IPS-20b (cell line): ENCODE data around the gene ST6GALNAC6.
"Not testable (repeated sequence)": the region's sequence is repeated elsewhere in the genome, so short reads cannot be mapped to it uniquely, and the experiment has no call there.

ENCODE experiments used
- H3K27ac ChIP-seq: one replicate; pipeline ENCODE4 v1.5.1; 2013; ENCODE audit warnings: low read length
- H3K27me3 ChIP-seq: 2 replicates; pipeline ENCODE4 v1.6.1; 2013; ENCODE audit warnings: mild to moderate bottlenecking, low read length, inconsistent platforms; ENCODE audit not compliant: insufficient read depth
- H3K36me3 ChIP-seq: 2 replicates; pipeline ENCODE4 v1.6.1; 2013; ENCODE audit warnings: low read depth, mild to moderate bottlenecking, inconsistent platforms, low read length, moderate library complexity; ENCODE audit not compliant: insufficient read depth
- H3K4me1 ChIP-seq: 2 replicates; pipeline ENCODE4 v1.6.1; 2013; ENCODE audit warnings: mild to moderate bottlenecking, control low read depth, inconsistent platforms, low read length, moderate library complexity; ENCODE audit not compliant: insufficient read depth
- H3K4me3 ChIP-seq: 2 replicates; pipeline ENCODE4 v1.5.1; 2013; ENCODE audit warnings: mild to moderate bottlenecking, low read length, inconsistent platforms
- H3K9ac ChIP-seq: 2 replicates; pipeline ENCODE4 v1.6.1; 2013; ENCODE audit warnings: low read depth, mild to moderate bottlenecking, inconsistent platforms, low read length, moderate library complexity
- H3K9me3 ChIP-seq: 2 replicates; pipeline ENCODE4 v1.6.1; 2013; ENCODE audit warnings: mild to moderate bottlenecking, low read depth, low read length, inconsistent platforms; ENCODE audit not compliant: insufficient read depth

ST6GALNAC6 gene

GRCh38 chr9:127884427-127884911 is 14.9 kb downstream of the ST6GALNAC6 start:
- Histone ChIP-seq H3K27me3 (no peaks in the 10 kb centered on the region), H3K4me3 (no peak overlapping the region), H3K4me1 (no peaks in the 10 kb centered on the region), H3K9me3 (no peaks in the 10 kb centered on the region), H3K27ac (no peak overlapping the region), H3K36me3 (peaks cover 12% of the 10 kb centered on the region), H3K9ac (no peak overlapping the region)

GRCh38 chr9:127883959-127884358 is 15.4 kb downstream of the ST6GALNAC6 start:
- Histone ChIP-seq H3K27me3 (no peaks in the 10 kb centered on the region), H3K4me3 (no peak overlapping the region), H3K27ac (no peak overlapping the region), H3K9me3 (no peaks in the 10 kb centered on the region), H3K36me3 (peaks cover 12% of the 10 kb centered on the region), H3K4me1 (no peaks in the 10 kb centered on the region), H3K9ac (no peak overlapping the region)

GRCh38 chr9:127881715-127882114 is 17.7 kb downstream of the ST6GALNAC6 start:
- not testable (repeated sequence) for H3K4me3 ChIP-seq, H3K36me3 ChIP-seq, H3K27ac ChIP-seq, H3K4me1 ChIP-seq, H3K9ac ChIP-seq, H3K9me3 ChIP-seq
- H3K27me3 ChIP-seq, result peaks cover 12% of the 10 kb centered on the region; the same call in 1 of the 2 replicates

GRCh38 chr9:127880143-127880542 is 19.3 kb downstream of the ST6GALNAC6 start:
- Histone ChIP-seq H3K27ac (no peak overlapping the region), H3K27me3 (peaks cover 12% of the 10 kb centered on the region; the same call in 1 of the 2 replicates), H3K4me1 (no peaks in the 10 kb centered on the region), H3K9me3 (no peaks in the 10 kb centered on the region), H3K4me3 (no peak overlapping the region), H3K36me3 (no peaks in the 10 kb centered on the region), H3K9ac (no peak overlapping the region)

GRCh38 chr9:127878652-127879390 is 20.6 kb downstream of the ST6GALNAC6 start:
- H3K4me3 ChIP-seq, result no peak overlapping the region
- H3K9me3 ChIP-seq, result no peaks in the 10 kb centered on the region
- H3K9ac ChIP-seq, result no peak overlapping the region
- H3K27me3 ChIP-seq, result peaks cover 12% of the 10 kb centered on the region; the same call in 1 of the 2 replicates
- H3K4me1 ChIP-seq, result no peaks in the 10 kb centered on the region
- H3K27ac ChIP-seq, result no peak overlapping the region
- H3K36me3 ChIP-seq, result no peaks in the 10 kb centered on the region

GRCh38 chr9:127878001-127878651 is 21.3 kb downstream of the ST6GALNAC6 start:
- no peaks in the 10 kb centered on the region for H3K9me3 ChIP-seq
- H3K9ac ChIP-seq, result peak overlapping the region; percentile 63; the same call in 1 of the 2 replicates
- peak overlapping the region; percentile 74 for H3K4me3 ChIP-seq
- no peaks in the 10 kb centered on the region for H3K36me3 ChIP-seq
- no peaks in the 10 kb centered on the region for H3K4me1 ChIP-seq
- no peak overlapping the region for H3K27ac ChIP-seq
- peaks cover 12% of the 10 kb centered on the region; the same call in 1 of the 2 replicates for H3K27me3 ChIP-seq

GRCh38 chr9:127877566-127877998 is 21.8 kb downstream of the ST6GALNAC6 start, which contains the start of gene AK1:
TSS of gene AK1 (minus strand) at chr9:127877675. CDS start at chr9:127874617, 3,058 bp downstream.
- Histone ChIP-seq H3K9ac (peak within 1 kb of the TSS; percentile 63; the same call in 1 of the 2 replicates), H3K27me3 (peaks cover 12% of the 10 kb centered on the region; the same call in 1 of the 2 replicates), H3K4me3 (peak within 1 kb of the TSS; percentile 74), H3K9me3 (no peaks in the 10 kb centered on the region), H3K36me3 (no peaks in the 10 kb centered on the region), H3K4me1 (no peaks in the 10 kb centered on the region), H3K27ac (no peak within 1 kb of the TSS)

- Histone ChIP-seq H3K9me3 (no peaks in the 10 kb centered on the region), H3K4me1 (no peaks in the 10 kb centered on the region), H3K27me3 (peaks cover 12% of the 10 kb centered on the region; the same call in 1 of the 2 replicates), H3K36me3 (no peaks in the 10 kb centered on the region), H3K4me3 (peak overlapping the region; percentile 74), H3K27ac (no peak overlapping the region), H3K9ac (peak overlapping the region; percentile 56; the same call in 1 of the 2 replicates)
These were observed 22.4 kb downstream of the ST6GALNAC6 start for GRCh38 chr9:127876764-127877562.

- H3K9me3 ChIP-seq, result no peaks in the 10 kb centered on the region
- H3K4me3 ChIP-seq, result no peak overlapping the region
- H3K36me3 ChIP-seq, result no peaks in the 10 kb centered on the region
- no peaks in the 10 kb centered on the region for H3K4me1 ChIP-seq
- H3K27ac ChIP-seq, result no peak overlapping the region
- no peak overlapping the region for H3K9ac ChIP-seq
- peaks cover 12% of the 10 kb centered on the region; the same call in 1 of the 2 replicates for H3K27me3 ChIP-seq
These were observed 23.2 kb downstream of the ST6GALNAC6 start for GRCh38 chr9:127876026-127876763.

GRCh38 chr9:127875306-127875966 is 24.0 kb downstream of the ST6GALNAC6 start:
- no peaks in the 10 kb centered on the region for H3K4me1 ChIP-seq
- no peak overlapping the region for H3K9ac ChIP-seq
- no peak overlapping the region for H3K27ac ChIP-seq
- peaks cover 12% of the 10 kb centered on the region; the same call in 1 of the 2 replicates for H3K27me3 ChIP-seq
- no peak overlapping the region for H3K4me3 ChIP-seq
- H3K9me3 ChIP-seq, result no peaks in the 10 kb centered on the region
- H3K36me3 ChIP-seq, result no peaks in the 10 kb centered on the region
